HL-60 (cell line): ENCODE results near the gene HSPA14.

Experiments
- DNase-seq, 2 experiments: peaks; one replicate each; pipeline ENCODE4 v3.0.0-alpha.2; 2010 to 2020; ENCODE audit warnings: low read depth in 1 of 2, low spot score in 1 of 2
- H3K27ac ChIP-seq: fragments of 250-450 bp; sonication (Bioruptor Pico); replicated peaks from 2 replicates; pipeline ENCODE4 v1.5.1; 2020; ENCODE audit warnings: mild to moderate bottlenecking, moderate library complexity
- H3K27me3 ChIP-seq: fragments of 250-450 bp; sonication (Bioruptor Pico); 2 replicates; pipeline ENCODE4 v1.5.1; 2021; ENCODE audit warnings: mild to moderate bottlenecking, moderate library complexity; ENCODE audit not compliant: insufficient read depth, poor library complexity, severe bottlenecking
- H3K4me3 ChIP-seq: replicated peaks from 2 replicates; pipeline ENCODE4 v1.5.1; 2011; ENCODE audit warnings: mild to moderate bottlenecking, control low read depth, low read length; ENCODE audit not compliant: insufficient read depth
- GABPA ChIP-seq: IDR thresholded peaks from 2 replicates; pipeline ENCODE4 v1.6.1; 2012; ENCODE audit warnings: low read depth
- POLR2AphosphoS5 ChIP-seq: IDR thresholded peaks from 2 replicates; pipeline ENCODE4 v1.6.1; 2012; ENCODE audit warnings: low read depth
- SPI1 ChIP-seq: IDR thresholded peaks from 2 replicates; pipeline ENCODE4 v1.6.1; 2012; ENCODE audit warnings: low read depth, mild to moderate bottlenecking, borderline replicate concordance
- TF ChIP-seq, protein P1 (sequence below): IDR thresholded peaks from one replicate; pipeline ENCODE4 v1.5.1; 2011; ENCODE audit warnings: low read length, control low read depth, inconsistent platforms; ENCODE audit not compliant: insufficient read depth
- TF ChIP-seq, protein P2 (sequence below): IDR thresholded peaks from 2 replicates; pipeline ENCODE4 v1.6.1; 2012; ENCODE audit warnings: low read depth; ENCODE audit not compliant: insufficient replicate concordance

HSPA14 gene

DNA sequence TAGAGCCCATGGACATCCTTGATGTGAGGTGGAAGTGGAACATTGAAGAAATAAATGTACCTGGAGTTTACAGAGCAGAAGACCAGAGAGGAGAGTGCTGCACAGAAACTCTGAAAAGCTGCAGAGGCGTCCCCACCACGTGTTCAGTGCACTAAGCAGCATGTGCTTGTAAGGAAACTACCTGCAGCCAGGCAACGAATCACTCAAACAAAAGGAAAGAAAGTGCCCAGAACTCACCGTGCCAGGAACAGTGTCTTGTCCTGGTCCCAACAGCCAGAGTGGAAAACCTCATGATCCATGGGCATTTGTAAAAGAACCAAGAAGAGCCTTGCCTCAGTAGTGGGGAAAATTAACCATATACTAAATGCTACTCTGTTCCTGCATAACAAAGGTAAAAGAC, 72.8 kb downstream of the HSPA14 start:
- Histone ChIP-seq H3K4me3 (no peak overlapping the region), H3K27me3 (no peaks in the 10 kb centered on the region), H3K27ac (no peak overlapping the region)
- TF ChIP-seq, protein P1, sequence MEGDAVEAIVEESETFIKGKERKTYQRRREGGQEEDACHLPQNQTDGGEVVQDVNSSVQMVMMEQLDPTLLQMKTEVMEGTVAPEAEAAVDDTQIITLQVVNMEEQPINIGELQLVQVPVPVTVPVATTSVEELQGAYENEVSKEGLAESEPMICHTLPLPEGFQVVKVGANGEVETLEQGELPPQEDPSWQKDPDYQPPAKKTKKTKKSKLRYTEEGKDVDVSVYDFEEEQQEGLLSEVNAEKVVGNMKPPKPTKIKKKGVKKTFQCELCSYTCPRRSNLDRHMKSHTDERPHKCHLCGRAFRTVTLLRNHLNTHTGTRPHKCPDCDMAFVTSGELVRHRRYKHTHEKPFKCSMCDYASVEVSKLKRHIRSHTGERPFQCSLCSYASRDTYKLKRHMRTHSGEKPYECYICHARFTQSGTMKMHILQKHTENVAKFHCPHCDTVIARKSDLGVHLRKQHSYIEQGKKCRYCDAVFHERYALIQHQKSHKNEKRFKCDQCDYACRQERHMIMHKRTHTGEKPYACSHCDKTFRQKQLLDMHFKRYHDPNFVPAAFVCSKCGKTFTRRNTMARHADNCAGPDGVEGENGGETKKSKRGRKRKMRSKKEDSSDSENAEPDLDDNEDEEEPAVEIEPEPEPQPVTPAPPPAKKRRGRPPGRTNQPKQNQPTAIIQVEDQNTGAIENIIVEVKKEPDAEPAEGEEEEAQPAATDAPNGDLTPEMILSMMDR: no peak
- TF ChIP-seq GABPA: no peak
- TF ChIP-seq SPI1: no peak
- no peak for TF ChIP-seq POLR2AphosphoS5
- TF ChIP-seq, protein P2, sequence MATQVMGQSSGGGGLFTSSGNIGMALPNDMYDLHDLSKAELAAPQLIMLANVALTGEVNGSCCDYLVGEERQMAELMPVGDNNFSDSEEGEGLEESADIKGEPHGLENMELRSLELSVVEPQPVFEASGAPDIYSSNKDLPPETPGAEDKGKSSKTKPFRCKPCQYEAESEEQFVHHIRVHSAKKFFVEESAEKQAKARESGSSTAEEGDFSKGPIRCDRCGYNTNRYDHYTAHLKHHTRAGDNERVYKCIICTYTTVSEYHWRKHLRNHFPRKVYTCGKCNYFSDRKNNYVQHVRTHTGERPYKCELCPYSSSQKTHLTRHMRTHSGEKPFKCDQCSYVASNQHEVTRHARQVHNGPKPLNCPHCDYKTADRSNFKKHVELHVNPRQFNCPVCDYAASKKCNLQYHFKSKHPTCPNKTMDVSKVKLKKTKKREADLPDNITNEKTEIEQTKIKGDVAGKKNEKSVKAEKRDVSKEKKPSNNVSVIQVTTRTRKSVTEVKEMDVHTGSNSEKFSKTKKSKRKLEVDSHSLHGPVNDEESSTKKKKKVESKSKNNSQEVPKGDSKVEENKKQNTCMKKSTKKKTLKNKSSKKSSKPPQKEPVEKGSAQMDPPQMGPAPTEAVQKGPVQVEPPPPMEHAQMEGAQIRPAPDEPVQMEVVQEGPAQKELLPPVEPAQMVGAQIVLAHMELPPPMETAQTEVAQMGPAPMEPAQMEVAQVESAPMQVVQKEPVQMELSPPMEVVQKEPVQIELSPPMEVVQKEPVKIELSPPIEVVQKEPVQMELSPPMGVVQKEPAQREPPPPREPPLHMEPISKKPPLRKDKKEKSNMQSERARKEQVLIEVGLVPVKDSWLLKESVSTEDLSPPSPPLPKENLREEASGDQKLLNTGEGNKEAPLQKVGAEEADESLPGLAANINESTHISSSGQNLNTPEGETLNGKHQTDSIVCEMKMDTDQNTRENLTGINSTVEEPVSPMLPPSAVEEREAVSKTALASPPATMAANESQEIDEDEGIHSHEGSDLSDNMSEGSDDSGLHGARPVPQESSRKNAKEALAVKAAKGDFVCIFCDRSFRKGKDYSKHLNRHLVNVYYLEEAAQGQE: no peak
- DNase-seq: no peak

DNA sequence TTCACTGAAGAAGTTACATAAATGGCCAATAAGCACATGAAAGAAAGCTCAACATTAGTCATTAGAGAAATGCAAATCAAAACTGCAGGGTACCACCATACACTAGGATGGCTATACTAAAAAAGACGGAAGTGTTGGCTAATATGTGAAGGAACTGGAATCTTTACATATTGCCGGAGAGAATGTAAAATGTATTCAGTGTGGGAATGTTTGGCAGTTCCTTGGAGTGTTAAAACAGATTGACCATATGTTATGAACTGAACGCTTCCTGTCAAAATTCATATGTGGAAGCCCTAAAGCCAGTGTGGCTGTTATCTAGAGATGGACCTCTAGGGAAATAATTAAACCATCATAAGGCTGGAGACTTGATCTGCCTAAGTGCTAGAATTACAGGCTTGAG, 73.7 kb downstream of the HSPA14 start:
- TF ChIP-seq, protein P2: no peak
- no peak for TF ChIP-seq SPI1
- no peak for TF ChIP-seq POLR2AphosphoS5
- TF ChIP-seq, protein P1: no peak
- no peak for TF ChIP-seq GABPA
- no peak overlapping the region for H3K27ac ChIP-seq
- DNase-seq: no peak
- no peaks in the 10 kb centered on the region for H3K27me3 ChIP-seq
- H3K4me3 ChIP-seq: no peak overlapping the region

DNA sequence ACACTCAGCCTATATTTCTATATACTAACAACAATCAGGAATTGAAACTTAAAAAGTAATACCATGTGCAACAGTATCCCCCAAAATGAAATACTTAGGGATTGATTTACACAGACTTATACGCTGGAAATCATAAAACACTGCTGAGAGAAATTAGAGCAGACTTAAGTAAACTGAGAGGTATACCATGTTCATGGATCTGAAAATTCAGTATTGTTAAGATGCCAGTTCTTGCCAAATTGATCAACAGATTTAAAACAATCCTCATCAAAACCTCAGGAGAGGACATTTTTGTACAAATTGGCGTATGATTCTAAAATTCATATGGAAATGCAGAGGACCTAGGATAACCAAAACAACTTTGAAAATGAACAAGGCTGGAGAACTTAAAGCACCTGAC, 78.5 kb downstream of the HSPA14 start:
- DNase-seq: no peak
- TF ChIP-seq GABPA: no peak
- no peak for TF ChIP-seq POLR2AphosphoS5
- TF ChIP-seq SPI1: no peak
- TF ChIP-seq, protein P1: no peak
- TF ChIP-seq, protein P2: no peak
- no peak overlapping the region for H3K27ac ChIP-seq
- no peak overlapping the region for H3K4me3 ChIP-seq
- no peaks in the 10 kb centered on the region for H3K27me3 ChIP-seq
